Tibial nerve (tissue), 4 donors: Measurements from ENCODE around the gene APOL6.

Source experiments
- CTCF ChIP-seq, 5 experiments: fragments of 200-600 bp in 3 of 5; fragments of 450-650 bp in 2 of 5; sonication (generic) in 3 of 5; IDR thresholded peaks; one replicate each; pipeline ENCODE4 v1.5.1; 2016 to 2019; ENCODE audit warnings: antibody characterized with exemption in 5 of 5, mild to moderate bottlenecking in 3 of 5, moderate library complexity in 2 of 5
- EP300 ChIP-seq, 2 donors: sonication (generic); formaldehyde crosslinking; IDR thresholded peaks; one replicate each; pipeline ENCODE4 v1.6.1; 2017; ENCODE audit warnings: antibody characterized with exemption in 2 of 2, mild to moderate bottlenecking in 1 of 2

- TF ChIP-seq CTCF (IDR thresholded peaks at IDR 0.05) (no peak), EP300 (IDR thresholded peaks at IDR 0.05) (no peak)
Observed at GRCh38 chr22:35599364-35599763, 48.9 kb upstream of the APOL6 start.
